ENCODE results near the gene RNF4. TPM values are rescaled to one million over a fixed set of nuclear protein-coding genes. Genes with fewer than 3 reads are reported as not detected.

RNF4 gene
- total and polyA plus RNA-seq, 10 of the 15 experiments (the other 5 are each of a cell fraction or from before 2014, with no cell fraction given), result 34.9 to 145 (median 76.1) TPM

DNA sequence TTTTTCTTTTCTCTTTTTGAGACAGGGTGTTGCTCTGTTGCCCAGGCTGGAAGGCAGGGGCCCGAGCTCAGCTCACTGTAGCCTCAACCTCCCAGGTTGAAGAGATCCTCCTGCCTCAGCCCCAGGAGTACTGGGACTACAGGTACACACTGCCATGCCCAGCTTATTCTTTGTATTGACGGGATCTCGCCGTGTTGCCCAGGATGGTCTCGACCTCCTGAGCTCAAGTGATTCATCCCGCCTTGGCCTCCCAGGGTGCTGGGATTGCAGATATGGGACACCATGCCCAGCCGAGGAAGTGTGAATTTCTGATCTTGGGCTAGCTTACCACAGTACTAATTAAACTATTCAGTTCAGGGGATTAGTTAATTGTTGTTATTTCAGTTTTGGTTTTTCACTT, 38.9 kb downstream of the RNF4 start (continued):
- TF ChIP-seq, protein P1, sequence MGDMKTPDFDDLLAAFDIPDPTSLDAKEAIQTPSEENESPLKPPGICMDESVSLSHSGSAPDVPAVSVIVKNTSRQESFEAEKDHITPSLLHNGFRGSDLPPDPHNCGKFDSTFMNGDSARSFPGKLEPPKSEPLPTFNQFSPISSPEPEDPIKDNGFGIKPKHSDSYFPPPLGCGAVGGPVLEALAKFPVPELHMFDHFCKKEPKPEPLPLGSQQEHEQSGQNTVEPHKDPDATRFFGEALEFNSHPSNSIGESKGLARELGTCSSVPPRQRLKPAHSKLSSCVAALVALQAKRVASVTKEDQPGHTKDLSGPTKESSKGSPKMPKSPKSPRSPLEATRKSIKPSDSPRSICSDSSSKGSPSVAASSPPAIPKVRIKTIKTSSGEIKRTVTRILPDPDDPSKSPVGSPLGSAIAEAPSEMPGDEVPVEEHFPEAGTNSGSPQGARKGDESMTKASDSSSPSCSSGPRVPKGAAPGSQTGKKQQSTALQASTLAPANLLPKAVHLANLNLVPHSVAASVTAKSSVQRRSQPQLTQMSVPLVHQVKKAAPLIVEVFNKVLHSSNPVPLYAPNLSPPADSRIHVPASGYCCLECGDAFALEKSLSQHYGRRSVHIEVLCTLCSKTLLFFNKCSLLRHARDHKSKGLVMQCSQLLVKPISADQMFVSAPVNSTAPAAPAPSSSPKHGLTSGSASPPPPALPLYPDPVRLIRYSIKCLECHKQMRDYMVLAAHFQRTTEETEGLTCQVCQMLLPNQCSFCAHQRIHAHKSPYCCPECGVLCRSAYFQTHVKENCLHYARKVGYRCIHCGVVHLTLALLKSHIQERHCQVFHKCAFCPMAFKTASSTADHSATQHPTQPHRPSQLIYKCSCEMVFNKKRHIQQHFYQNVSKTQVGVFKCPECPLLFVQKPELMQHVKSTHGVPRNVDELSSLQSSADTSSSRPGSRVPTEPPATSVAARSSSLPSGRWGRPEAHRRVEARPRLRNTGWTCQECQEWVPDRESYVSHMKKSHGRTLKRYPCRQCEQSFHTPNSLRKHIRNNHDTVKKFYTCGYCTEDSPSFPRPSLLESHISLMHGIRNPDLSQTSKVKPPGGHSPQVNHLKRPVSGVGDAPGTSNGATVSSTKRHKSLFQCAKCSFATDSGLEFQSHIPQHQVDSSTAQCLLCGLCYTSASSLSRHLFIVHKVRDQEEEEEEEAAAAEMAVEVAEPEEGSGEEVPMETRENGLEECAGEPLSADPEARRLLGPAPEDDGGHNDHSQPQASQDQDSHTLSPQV (IDR thresholded peaks at IDR 0.05), result no peak
- no peak for TF ChIP-seq EZH2 (IDR thresholded peaks at IDR 0.05; ENCODE audit: borderline replicate concordance, control insufficient read depth, low read depth, low read length)

DNA sequence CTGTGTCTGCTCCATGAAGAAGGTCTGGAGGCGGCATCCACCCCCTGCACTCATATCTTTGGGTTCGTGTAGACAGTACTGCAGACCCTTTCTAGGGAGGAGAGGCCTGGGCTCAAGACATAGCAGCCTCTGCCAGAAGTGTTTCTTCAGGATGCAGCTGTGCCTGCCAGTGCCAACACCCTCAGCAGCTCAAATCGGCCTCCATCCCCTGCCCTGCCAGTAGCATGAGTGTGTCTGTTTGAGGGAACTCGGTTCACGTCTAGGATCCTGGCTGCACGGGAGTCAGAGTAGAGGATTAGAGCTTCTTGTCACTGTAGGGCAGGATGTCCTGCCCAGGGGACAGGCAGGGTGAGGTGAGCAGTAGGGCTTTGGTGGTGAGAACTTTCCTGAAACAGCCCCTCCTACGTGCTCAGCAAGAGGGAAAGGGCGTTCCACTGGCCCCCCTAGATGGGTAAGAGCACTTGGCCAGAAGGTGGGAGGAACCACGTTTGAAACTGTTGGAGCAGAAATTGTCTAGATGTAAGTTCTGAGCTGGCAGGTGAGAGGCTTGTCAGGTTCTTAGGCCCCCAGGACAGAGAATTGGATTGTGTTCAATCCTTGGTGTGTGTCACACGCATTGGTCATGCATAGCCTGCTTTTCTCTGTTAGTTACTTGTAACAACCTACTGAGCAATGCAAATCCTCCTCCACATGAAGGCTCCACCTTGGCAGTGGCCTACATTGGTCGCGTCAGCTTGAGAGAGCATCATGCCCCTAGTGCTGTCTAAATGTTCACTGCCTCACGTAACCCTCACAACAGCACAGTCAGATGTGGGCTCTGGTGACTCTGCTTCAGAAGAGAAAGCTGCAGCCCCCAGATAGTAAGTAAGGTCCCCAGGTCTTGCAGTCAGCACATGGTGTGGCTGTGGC, 41.7 kb downstream of the RNF4 start:
- WGBS (ENCODE audit: insufficient coverage, insufficient replicate concordance, low lambda C conversion rate, missing lambda C conversion rate), result 30% methylated on average over 13 of the region's 13 CpGs
- no TSS peak for BruUV-seq (replicated peaks)
- ChIA-PET POLR2A (interaction anchor here (0.5 to 0.9 kb wide), 2 partner anchors 13 to 24 kb away, joined by 3 read pairs; no protein-coding TSS in a partner anchor), RAD21 (ENCODE audit: unreplicated experiment) (interaction anchor here (0.6 to 1.8 kb wide), 3 partner anchors 42 to 115 kb away, joined by 3 to 4 read pairs (median 3); partner anchors contain the start of gene RNF4), CTCF (interaction anchor here (0.6 to 1.5 kb wide), 6 partner anchors 15 to 322 kb away, joined by 3 to 4 read pairs (median 3); partner anchors contain the start of gene RNF4), SMC1A (ENCODE audit: uncharacterized antibody, unreplicated experiment) (interaction anchor here (0.9 to 1.2 kb wide), 2 partner anchors 10 to 40 kb away, joined by 3 to 4 read pairs; no protein-coding TSS in a partner anchor)
- in situ Hi-C loops (cut with MboI), result no loop called here
- peak; percentile 61 for FAIRE-seq
- Histone ChIP-seq H3K27me3 (replicated peaks in 1 of 2; ENCODE audit: control insufficient read depth in 2 of 2, insufficient read depth in 2 of 2, low read length in 1 of 2) (no peaks in the 10 kb centered on the region), H3K79me2 (ENCODE audit: control insufficient read depth, insufficient read depth, low read length) (peaks cover 7% of the 10 kb centered on the region), H3K4me3 (no peak overlapping the region), H2AFZ (ENCODE audit: control insufficient read depth, low read depth, low read length) (no peak overlapping the region), H3K9me3 (replicated peaks; ENCODE audit: control insufficient read depth, insufficient read depth, low read length) (no peaks in the 10 kb centered on the region), H3K27ac (ENCODE audit: control insufficient read depth, insufficient read depth) (peak overlapping the region; percentile 12; the same call in 1 of the 2 replicates), H3K4me2 (ENCODE audit: control insufficient read depth, insufficient read depth) (no peak overlapping the region), H3K9ac (ENCODE audit: control insufficient read depth, insufficient read depth, low read length) (no peak overlapping the region), H3K36me3 (ENCODE audit: control insufficient read depth in 2 of 2, insufficient read depth in 2 of 2, low read length in 1 of 2) (peaks cover 44 to 46% of the 10 kb centered on the region in 2 experiments), H4K20me1 (ENCODE audit: control insufficient read depth, insufficient read depth) (no peaks in the 10 kb centered on the region; the same call in none of the 2 replicates), H3K4me1 (ENCODE audit: control insufficient read depth, insufficient read depth, low read length) (peaks cover 26% of the 10 kb centered on the region)
- no peak for DNase-seq (ENCODE audit: low read depth, low spot score)
- peak; percentile 52 for ATAC-seq
- intact Hi-C loops (cut with micrococcal nuclease; ENCODE audit: unreplicated experiment), result no loop called here
- TF ChIP-seq RELB (IDR thresholded peaks at IDR 0.05; ENCODE audit: low read depth), result no peak
- TF ChIP-seq ZSCAN29 (IDR thresholded peaks at IDR 0.05), result no peak
- TF ChIP-seq, protein P2, sequence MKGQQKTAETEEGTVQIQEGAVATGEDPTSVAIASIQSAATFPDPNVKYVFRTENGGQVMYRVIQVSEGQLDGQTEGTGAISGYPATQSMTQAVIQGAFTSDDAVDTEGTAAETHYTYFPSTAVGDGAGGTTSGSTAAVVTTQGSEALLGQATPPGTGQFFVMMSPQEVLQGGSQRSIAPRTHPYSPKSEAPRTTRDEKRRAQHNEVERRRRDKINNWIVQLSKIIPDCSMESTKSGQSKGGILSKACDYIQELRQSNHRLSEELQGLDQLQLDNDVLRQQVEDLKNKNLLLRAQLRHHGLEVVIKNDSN (IDR thresholded peaks at IDR 0.05; ENCODE audit: borderline replicate concordance, extremely low read length, insufficient read depth, low read depth, low read length), result no peak
- TF ChIP-seq RUNX3 (IDR thresholded peaks at IDR 0.05; ENCODE audit: low read length), result no peak
- TF ChIP-seq HDAC6 (IDR thresholded peaks at IDR 0.05; ENCODE audit: unreplicated experiment), result no peak
- TF ChIP-seq POLR2A (IDR thresholded peaks at IDR 0.05; ENCODE audit: low read depth, low read length), result no peak; the same call in none of the 2 replicates
- no peak for TF ChIP-seq E4F1 (IDR thresholded peaks at IDR 0.05; ENCODE audit: borderline replicate concordance, partially characterized antibody)
- TF ChIP-seq NR2F1 (conservative IDR thresholded peaks at IDR 0.05), result no peak
- no peak for TF ChIP-seq SMARCA5 (IDR thresholded peaks at IDR 0.05)

Measured in GM12878 (cell line).